PC-9 (cell line): ENCODE measurements around the gene MAMLD1. TPM values are rescaled to one million over a fixed set of nuclear protein-coding genes. Genes with fewer than 3 reads are reported as not detected.

Experiments used
- BruUV-seq: library from RNA; stranded (reverse); fragments of 400-500 nt; replicated peaks from 2 replicates; lab custom pipeline; 2021; lab: Mats Ljungman, UMichigan
- CTCF ChIA-PET: fragments of 300-600 bp; sonication (Branson Sonifier 250); formaldehyde crosslinking; loops from one replicate; lab custom pipeline; 2022; ENCODE audit warnings: antibody characterized with exemption; lab: Charles Lee
- POLR2A ChIA-PET: fragments of 300-600 bp; sonication (Branson Sonifier 250); formaldehyde crosslinking; loops from one replicate; lab custom pipeline; 2022; ENCODE audit warnings: antibody characterized with exemption; ENCODE audit not compliant: unreplicated experiment; lab: Charles Lee
- DNase-seq, 2 experiments: peaks; one replicate each; pipeline versions ENCODE4 v3.0.0 to v3.0.0-alpha.2; 2015 to 2022; ENCODE audit warnings: mixed read lengths in 1 of 2
- H2AFZ ChIP-seq: fragments of 200-600 bp; sonication (generic); 2 replicates; pipeline ENCODE4 v1.8.1; 2017; ENCODE audit warnings: antibody characterized with exemption
- H3F3A ChIP-seq: fragments of 200-600 bp; sonication (generic); 2 replicates; pipeline ENCODE4 v1.8.1; 2017; ENCODE audit warnings: antibody characterized with exemption, mild to moderate bottlenecking, low read depth; ENCODE audit not compliant: insufficient read depth
- H3K27ac ChIP-seq: fragments of 200-600 bp; sonication (generic); 2 replicates; pipeline ENCODE4 v1.6.1; 2016; ENCODE audit warnings: mixed run types
- H3K27me3 ChIP-seq: fragments of 200-600 bp; sonication (generic); 2 replicates; pipeline ENCODE4 v1.6.1; 2016; ENCODE audit warnings: low read depth, mixed run types; ENCODE audit not compliant: insufficient read depth
- H3K36me3 ChIP-seq: fragments of 200-600 bp; sonication (generic); 2 replicates; pipeline ENCODE4 v1.6.1; 2016; ENCODE audit warnings: low read depth, mixed run types
- H3K4me1 ChIP-seq: fragments of 200-600 bp; sonication (generic); replicated peaks from 2 replicates; pipeline ENCODE4 v1.6.1; 2016; ENCODE audit warnings: mixed run types; ENCODE audit not compliant: insufficient read depth
- H3K4me2 ChIP-seq: fragments of 200-600 bp; sonication (generic); 2 replicates; pipeline ENCODE4 v1.6.1; 2017; ENCODE audit warnings: mixed run types
- H3K4me3 ChIP-seq: fragments of 200-600 bp; sonication (generic); 2 replicates; pipeline ENCODE4 v1.6.1; 2016; ENCODE audit warnings: mixed run types
- H3K79me2 ChIP-seq: fragments of 200-600 bp; sonication (generic); 2 replicates; pipeline ENCODE4 v1.6.1; 2017; ENCODE audit warnings: low read depth, mixed run types
- H3K9me2 ChIP-seq: fragments of 200-600 bp; sonication (generic); 2 replicates; pipeline ENCODE4 v1.8.1; 2017; ENCODE audit warnings: mild to moderate bottlenecking; ENCODE audit not compliant: insufficient read depth
- H3K9me3 ChIP-seq: fragments of 200-600 bp; sonication (generic); 2 replicates; pipeline ENCODE4 v1.8.1; 2016; ENCODE audit warnings: low read depth; ENCODE audit not compliant: insufficient read depth
- H4K20me1 ChIP-seq: fragments of 200-600 bp; sonication (generic); 2 replicates; pipeline ENCODE4 v1.8.1; 2017; ENCODE audit not compliant: insufficient read depth
- CTCF ChIP-seq: fragments of 200-600 bp; sonication (generic); conservative IDR thresholded peaks from 2 replicates; pipeline ENCODE4 v1.6.1; 2017; ENCODE audit warnings: mixed run types, antibody characterized with exemption, mild to moderate bottlenecking, moderate library complexity
- EZH2 ChIP-seq: fragments of 200-600 bp; sonication (generic); IDR thresholded peaks from 2 replicates; pipeline ENCODE4 v1.8.0; 2017; ENCODE audit warnings: antibody characterized with exemption, low read depth
- intact Hi-C: fragments of 100-400 bp; cut with micrococcal nuclease; formaldehyde crosslinking; loops from one replicate; pipeline ENCODE4 v1.10.0; 2022; ENCODE audit not compliant: unreplicated experiment
- total RNA-seq: library from RNA; stranded (reverse); gene quantifications from 2 replicates; pipeline ENCODE4 v1.2.3, GENCODE V29; 2021

Gene MAMLD1
- total RNA-seq, 1 experiment from 2014 or later = 2.5 TPM

- DNase-seq = no peak
- Histone ChIP-seq H3K79me2 (no peaks in the 10 kb centered on the region), H4K20me1 (no peaks in the 10 kb centered on the region), H3K9me3 (no peaks in the 10 kb centered on the region), H3K27me3 (no peaks in the 10 kb centered on the region), H3K4me1 (peaks cover 20% of the 10 kb centered on the region), H3K4me3 (no peak overlapping the region), H2AFZ (no peak overlapping the region), H3K27ac (no peak overlapping the region), H3K9me2 (no peaks in the 10 kb centered on the region), H3K4me2 (no peak overlapping the region), H3K36me3 (no peaks in the 10 kb centered on the region), H3F3A (peaks cover 8% of the 10 kb centered on the region; the same call in 1 of the 2 replicates)
- TF ChIP-seq EZH2 (no peak), CTCF (no peak)
- POLR2A ChIA-PET = no interaction called here
- BruUV-seq = no TSS peak
- CTCF ChIA-PET = no interaction called here
- intact Hi-C loops = no loop called here
Observed at GRCh38 chrX:150329282-150329681, 33.8 kb upstream of the MAMLD1 start.

GRCh38 chrX:150329868-150330267 is 33.2 kb upstream of the MAMLD1 start:
- Histone ChIP-seq H3K79me2 (no peaks in the 10 kb centered on the region), H3K27ac (no peak overlapping the region), H3K4me1 (peaks cover 14% of the 10 kb centered on the region), H3K36me3 (no peaks in the 10 kb centered on the region), H3K4me2 (no peak overlapping the region), H3K9me2 (no peaks in the 10 kb centered on the region), H3F3A (peaks cover 3% of the 10 kb centered on the region; the same call in 1 of the 2 replicates), H3K27me3 (no peaks in the 10 kb centered on the region), H4K20me1 (no peaks in the 10 kb centered on the region), H3K4me3 (no peak overlapping the region), H3K9me3 (no peaks in the 10 kb centered on the region), H2AFZ (no peak overlapping the region)
- CTCF ChIA-PET = no interaction called here
- TF ChIP-seq EZH2 = no peak
- no peak for TF ChIP-seq CTCF
- intact Hi-C loops = no loop called here
- no TSS peak for BruUV-seq
- POLR2A ChIA-PET = no interaction called here
- no peak for DNase-seq

- BruUV-seq = no TSS peak
- H3K79me2 ChIP-seq = no peaks in the 10 kb centered on the region
- no peaks in the 10 kb centered on the region for H3K9me3 ChIP-seq
- H3K4me3 ChIP-seq = no peak overlapping the region
- no peaks in the 10 kb centered on the region for H3K4me1 ChIP-seq
- POLR2A ChIA-PET = no interaction called here
- TF ChIP-seq EZH2 (no peak), CTCF (no peak)
- no peak overlapping the region for H2AFZ ChIP-seq
- H3K4me2 ChIP-seq = no peak overlapping the region
- H4K20me1 ChIP-seq = no peaks in the 10 kb centered on the region
- H3K36me3 ChIP-seq = no peaks in the 10 kb centered on the region
- intact Hi-C loops = no loop called here
- H3K27me3 ChIP-seq = no peaks in the 10 kb centered on the region
- CTCF ChIA-PET = no interaction called here
- H3K9me2 ChIP-seq = no peaks in the 10 kb centered on the region
- no peak for DNase-seq
- no peaks in the 10 kb centered on the region for H3F3A ChIP-seq
- no peak overlapping the region for H3K27ac ChIP-seq
Observed at GRCh38 chrX:150332023-150332422, 31.1 kb upstream of the MAMLD1 start.
